Adrenal gland (tissue), 5 donors: ENCODE data around the gene LRRC4C.

ENCODE experiments used
- POLR2A ChIP-seq, 2 donors: fragments of 450-650 bp; IDR thresholded peaks; one replicate each; pipeline ENCODE4 v1.6.1; 2017; ENCODE audit warnings: antibody characterized with exemption in 2 of 2, mild to moderate bottlenecking in 2 of 2, moderate library complexity in 1 of 2
- TF ChIP-seq, protein P1 (sequence below), 6 experiments: fragments of 450-650 bp in 4 of 6; fragments of 200-600 bp in 2 of 6; sonication (generic) in 1 of 6; IDR thresholded peaks; 1 replicate in 5 of 6; 2 replicates in 1 of 6; pipeline versions ENCODE4 v1.5.1 to v1.8.0; 2016 to 2021; ENCODE audit warnings: antibody characterized with exemption in 6 of 6, mild to moderate bottlenecking in 2 of 6, moderate library complexity in 1 of 6
- donor health status: DM: no; HTN: no; CAD: no.

DNA sequence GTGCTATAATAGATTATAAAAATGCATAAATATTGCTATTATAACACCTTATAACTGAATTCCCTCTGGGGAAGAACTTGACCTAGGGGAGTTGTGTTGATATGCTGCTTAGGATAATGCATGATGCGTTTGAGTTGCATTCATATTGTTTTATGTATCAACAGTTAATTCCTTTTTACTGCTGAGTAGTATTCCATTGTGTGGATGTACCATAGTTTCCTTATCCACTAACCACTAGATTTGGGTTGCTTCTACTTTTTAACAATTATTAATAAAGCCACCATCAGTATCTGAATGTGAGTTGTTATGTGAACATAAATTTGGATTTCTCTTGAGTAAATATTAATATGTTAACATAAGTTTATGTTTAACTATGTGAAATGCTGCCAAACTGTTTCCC is 19.7 kb upstream of the LRRC4C start:
- TF ChIP-seq POLR2A (IDR thresholded peaks at IDR 0.05), result no peak
- TF ChIP-seq, protein P1, sequence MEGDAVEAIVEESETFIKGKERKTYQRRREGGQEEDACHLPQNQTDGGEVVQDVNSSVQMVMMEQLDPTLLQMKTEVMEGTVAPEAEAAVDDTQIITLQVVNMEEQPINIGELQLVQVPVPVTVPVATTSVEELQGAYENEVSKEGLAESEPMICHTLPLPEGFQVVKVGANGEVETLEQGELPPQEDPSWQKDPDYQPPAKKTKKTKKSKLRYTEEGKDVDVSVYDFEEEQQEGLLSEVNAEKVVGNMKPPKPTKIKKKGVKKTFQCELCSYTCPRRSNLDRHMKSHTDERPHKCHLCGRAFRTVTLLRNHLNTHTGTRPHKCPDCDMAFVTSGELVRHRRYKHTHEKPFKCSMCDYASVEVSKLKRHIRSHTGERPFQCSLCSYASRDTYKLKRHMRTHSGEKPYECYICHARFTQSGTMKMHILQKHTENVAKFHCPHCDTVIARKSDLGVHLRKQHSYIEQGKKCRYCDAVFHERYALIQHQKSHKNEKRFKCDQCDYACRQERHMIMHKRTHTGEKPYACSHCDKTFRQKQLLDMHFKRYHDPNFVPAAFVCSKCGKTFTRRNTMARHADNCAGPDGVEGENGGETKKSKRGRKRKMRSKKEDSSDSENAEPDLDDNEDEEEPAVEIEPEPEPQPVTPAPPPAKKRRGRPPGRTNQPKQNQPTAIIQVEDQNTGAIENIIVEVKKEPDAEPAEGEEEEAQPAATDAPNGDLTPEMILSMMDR (IDR thresholded peaks at IDR 0.05), result no peak
